ENCODE measurements around the gene SEC22A. TPM values are rescaled to one million over a fixed set of nuclear protein-coding genes. Genes with fewer than 3 reads are reported as not detected.

Gene SEC22A
- total RNA-seq, 1 donor from 2014 or later = 15.9 TPM

DNA sequence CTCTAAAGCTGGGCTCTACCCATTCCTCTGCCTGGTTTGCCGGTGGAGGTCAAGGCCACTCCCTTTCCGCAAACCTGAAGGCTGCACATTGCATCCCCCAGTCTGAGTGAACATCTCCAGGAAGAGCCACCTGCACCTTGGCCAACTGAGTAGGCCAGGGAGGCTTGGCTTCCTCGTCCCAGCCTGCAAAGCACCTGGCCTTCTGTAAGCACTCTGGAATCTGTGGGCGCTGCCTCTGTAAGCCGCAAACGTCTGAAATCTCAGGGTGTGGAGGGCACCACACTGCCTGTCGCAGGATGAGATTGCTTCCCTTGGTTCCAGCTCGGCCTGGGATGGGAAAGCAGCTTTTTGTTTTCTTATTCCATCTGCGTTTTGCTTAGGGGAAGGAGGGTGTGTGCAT is 81.3 kb downstream of the SEC22A start:
- no peak for DNase-seq
- H3K27ac Mint-ChIP-seq = no peak overlapping the region
- no peak overlapping the region for H3K4me3 Mint-ChIP-seq
- no peaks in the 10 kb centered on the region for H3K27me3 Mint-ChIP-seq
- intact Hi-C loops (cut with micrococcal nuclease) = no loop called here
- CTCF ChIA-PET = no interaction called here
- ATAC-seq (ENCODE audit: low read depth) = no peak
- POLR2A ChIA-PET = no interaction called here
- no peaks in the 10 kb centered on the region for H3K4me1 Mint-ChIP-seq
- no peaks in the 10 kb centered on the region for H3K36me3 Mint-ChIP-seq (ENCODE audit: low read depth)
- TF ChIP-seq, protein P1, sequence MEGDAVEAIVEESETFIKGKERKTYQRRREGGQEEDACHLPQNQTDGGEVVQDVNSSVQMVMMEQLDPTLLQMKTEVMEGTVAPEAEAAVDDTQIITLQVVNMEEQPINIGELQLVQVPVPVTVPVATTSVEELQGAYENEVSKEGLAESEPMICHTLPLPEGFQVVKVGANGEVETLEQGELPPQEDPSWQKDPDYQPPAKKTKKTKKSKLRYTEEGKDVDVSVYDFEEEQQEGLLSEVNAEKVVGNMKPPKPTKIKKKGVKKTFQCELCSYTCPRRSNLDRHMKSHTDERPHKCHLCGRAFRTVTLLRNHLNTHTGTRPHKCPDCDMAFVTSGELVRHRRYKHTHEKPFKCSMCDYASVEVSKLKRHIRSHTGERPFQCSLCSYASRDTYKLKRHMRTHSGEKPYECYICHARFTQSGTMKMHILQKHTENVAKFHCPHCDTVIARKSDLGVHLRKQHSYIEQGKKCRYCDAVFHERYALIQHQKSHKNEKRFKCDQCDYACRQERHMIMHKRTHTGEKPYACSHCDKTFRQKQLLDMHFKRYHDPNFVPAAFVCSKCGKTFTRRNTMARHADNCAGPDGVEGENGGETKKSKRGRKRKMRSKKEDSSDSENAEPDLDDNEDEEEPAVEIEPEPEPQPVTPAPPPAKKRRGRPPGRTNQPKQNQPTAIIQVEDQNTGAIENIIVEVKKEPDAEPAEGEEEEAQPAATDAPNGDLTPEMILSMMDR (IDR thresholded peaks at IDR 0.05) = no peak
- no peaks in the 10 kb centered on the region for H3K9me3 Mint-ChIP-seq

DNA sequence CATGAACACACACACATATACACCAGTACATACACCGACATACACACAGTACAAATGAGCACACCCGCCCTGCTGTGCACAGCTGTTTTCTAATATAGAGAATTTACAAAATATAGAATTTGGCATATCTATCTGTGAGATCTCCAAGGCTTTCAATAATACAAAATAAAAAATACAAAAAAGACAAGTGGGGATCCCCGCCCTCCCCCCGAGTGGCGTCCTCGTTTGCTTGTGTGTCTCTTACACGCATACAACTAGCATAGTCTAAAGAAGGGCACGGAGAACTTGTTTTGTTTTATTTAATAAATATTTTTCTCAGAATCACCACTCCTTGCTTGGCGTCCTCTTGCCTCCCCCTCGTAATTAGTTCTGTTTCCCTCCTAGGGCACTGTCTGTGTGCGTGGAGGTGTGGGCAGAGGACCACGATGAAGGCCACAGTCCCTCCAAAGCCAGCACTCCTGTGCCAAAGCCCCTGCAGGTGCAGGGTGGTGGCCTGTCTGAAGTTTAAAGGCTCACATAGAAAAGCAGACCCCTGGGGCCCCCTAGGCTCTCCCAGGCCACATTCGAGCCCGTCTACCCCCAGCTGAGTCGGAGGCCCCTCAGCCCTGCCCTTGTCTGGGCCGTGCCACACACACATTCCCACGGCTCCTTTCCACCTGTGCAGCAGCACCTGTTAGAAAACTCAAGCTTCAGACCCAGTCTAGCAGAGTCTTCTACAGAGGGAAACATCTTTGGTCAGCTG is 82.1 kb downstream of the SEC22A start:
- TF ChIP-seq, protein P1 (IDR thresholded peaks at IDR 0.05) = no peak
- H3K4me1 Mint-ChIP-seq = no peaks in the 10 kb centered on the region
- CTCF ChIA-PET = no interaction called here

DNA sequence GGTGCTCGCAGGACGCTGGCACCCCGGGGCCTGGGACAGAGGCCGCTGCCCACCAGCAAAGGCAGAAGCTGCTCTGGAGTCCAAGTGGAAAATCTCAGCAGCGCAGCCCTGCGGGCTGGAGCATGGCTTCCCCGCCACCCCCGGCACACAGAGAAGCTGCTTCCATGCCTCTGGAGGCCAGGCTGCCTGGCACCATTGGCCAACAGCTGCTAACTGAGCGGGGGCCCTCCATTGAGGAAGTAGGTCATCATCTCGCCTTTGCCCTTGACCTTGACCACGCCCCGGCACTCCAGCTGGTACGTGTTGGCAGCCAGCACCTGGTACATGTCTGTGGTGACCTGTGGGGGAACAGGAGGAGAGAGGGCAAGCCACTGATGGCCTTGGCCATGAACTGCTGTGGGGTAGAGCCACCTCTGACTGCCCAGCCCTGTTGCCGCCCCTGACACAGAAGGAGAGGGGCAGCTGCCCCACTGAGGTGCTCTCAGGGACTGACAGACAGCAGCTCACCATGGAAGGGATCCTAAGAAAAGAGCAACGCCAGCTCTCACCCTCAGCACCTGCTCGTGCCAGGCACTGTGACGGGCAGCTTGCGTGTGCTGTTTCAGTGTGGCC is 82.8 kb downstream of the SEC22A start:
- Mint-ChIP-seq H3K27ac (no peak overlapping the region), H3K27me3 (no peaks in the 10 kb centered on the region), H3K4me3 (no peak overlapping the region), H3K9me3 (no peaks in the 10 kb centered on the region), H3K36me3 (ENCODE audit: low read depth) (no peaks in the 10 kb centered on the region), H3K4me1 (no peaks in the 10 kb centered on the region)
- ATAC-seq (ENCODE audit: low read depth) = no peak
- ChIA-PET CTCF (no interaction called here), POLR2A (no interaction called here)
- TF ChIP-seq, protein P1 (IDR thresholded peaks at IDR 0.05) = no peak
- no peak for DNase-seq
- intact Hi-C loops (cut with micrococcal nuclease) = no loop called here

More for the DNA sequence above, 82.1 kb downstream of the SEC22A start:
- H3K4me3 Mint-ChIP-seq = no peak overlapping the region
- no peaks in the 10 kb centered on the region for H3K9me3 Mint-ChIP-seq
- H3K27me3 Mint-ChIP-seq = no peaks in the 10 kb centered on the region
- POLR2A ChIA-PET = no interaction called here
- H3K27ac Mint-ChIP-seq = no peak overlapping the region
- intact Hi-C loops (cut with micrococcal nuclease) = no loop called here
- ATAC-seq (ENCODE audit: low read depth) (no peak), DNase-seq (no peak)
- H3K36me3 Mint-ChIP-seq (ENCODE audit: low read depth) = no peaks in the 10 kb centered on the region

DNA sequence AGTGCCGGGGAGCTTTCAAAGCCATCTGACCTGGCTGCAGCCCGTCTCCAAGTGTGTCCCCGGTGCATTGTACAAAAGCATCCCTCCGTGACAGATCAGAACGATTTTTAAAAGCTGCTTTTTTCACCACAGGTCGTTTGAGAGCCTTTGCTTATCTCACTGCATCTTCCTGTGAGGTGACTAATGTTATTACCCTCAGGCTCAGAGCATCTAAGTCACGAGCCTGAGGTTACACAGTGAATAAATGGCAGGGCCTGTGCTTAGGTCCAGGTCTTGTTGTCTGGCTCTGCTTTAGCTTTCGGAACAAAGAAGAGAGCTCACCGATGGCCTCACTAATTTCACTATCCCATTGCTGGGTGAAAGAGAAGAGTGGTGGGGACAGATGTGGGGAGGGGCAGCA is 83.3 kb downstream of the SEC22A start:
- H3K36me3 Mint-ChIP-seq (ENCODE audit: low read depth) = no peaks in the 10 kb centered on the region
- H3K27ac Mint-ChIP-seq = no peak overlapping the region
- H3K4me1 Mint-ChIP-seq = no peaks in the 10 kb centered on the region
- DNase-seq (no peak), ATAC-seq (ENCODE audit: low read depth) (no peak)
- H3K9me3 Mint-ChIP-seq = no peaks in the 10 kb centered on the region
- intact Hi-C loops (cut with micrococcal nuclease) = no loop called here
- TF ChIP-seq, protein P1 (IDR thresholded peaks at IDR 0.05) = no peak
- no peak overlapping the region for H3K4me3 Mint-ChIP-seq
- H3K27me3 Mint-ChIP-seq = no peaks in the 10 kb centered on the region
- ChIA-PET CTCF (no interaction called here), POLR2A (no interaction called here)

DNA sequence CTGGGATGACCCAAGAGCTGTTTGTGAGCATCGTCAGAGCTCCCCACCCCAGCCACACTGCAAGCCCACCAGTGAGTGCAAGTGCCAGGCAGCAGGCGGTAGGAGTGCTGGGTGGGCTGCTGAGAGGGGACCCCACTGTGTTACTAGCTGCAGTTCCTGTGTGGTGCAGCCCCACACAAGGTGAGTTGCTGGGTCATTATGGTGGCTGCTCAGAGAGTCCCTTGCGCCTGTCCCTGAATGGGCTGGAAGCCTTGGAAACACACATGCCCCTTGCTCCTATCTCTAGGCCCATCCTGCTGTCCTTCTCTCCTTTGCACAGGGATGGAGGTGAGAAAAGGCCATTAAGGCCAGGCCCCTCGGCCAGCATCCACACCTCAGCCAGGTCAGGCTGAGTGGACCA is 83.7 kb downstream of the SEC22A start:
- Mint-ChIP-seq H3K27ac (no peak overlapping the region), H3K36me3 (ENCODE audit: low read depth) (no peaks in the 10 kb centered on the region), H3K4me1 (no peaks in the 10 kb centered on the region), H3K27me3 (no peaks in the 10 kb centered on the region), H3K4me3 (no peak overlapping the region), H3K9me3 (no peaks in the 10 kb centered on the region)
- ChIA-PET CTCF (no interaction called here), POLR2A (no interaction called here)
- no peak for ATAC-seq (ENCODE audit: low read depth)
- TF ChIP-seq, protein P1 (IDR thresholded peaks at IDR 0.05) = no peak
- intact Hi-C loops (cut with micrococcal nuclease) = no loop called here
- DNase-seq = no peak
